Neural progenitor cell (in vitro differentiated cells): ENCODE measurements around the gene GNPAT. TPM values are rescaled to one million over a fixed set of nuclear protein-coding genes. Genes with fewer than 3 reads are reported as not detected.

Source experiments
- DNase-seq: peaks from one replicate; pipeline ENCODE4 v3.0.0-alpha.2; 2016; ENCODE audit warnings: low spot score
- H2AFZ ChIP-seq: fragments of 200-600 bp; sonication (generic); replicated peaks from 2 replicates; pipeline ENCODE4 v1.6.1; 2016; ENCODE audit warnings: antibody characterized with exemption
- H3F3A ChIP-seq: fragments of 200-600 bp; sonication (generic); 2 replicates; pipeline ENCODE4 v1.6.1; 2016; ENCODE audit warnings: antibody characterized with exemption, low read depth
- H3K27ac ChIP-seq: fragments of 200-600 bp; sonication (generic); 2 replicates; pipeline ENCODE4 v1.5.1; 2016; ENCODE audit warnings: mild to moderate bottlenecking
- H3K27me3 ChIP-seq: fragments of 200-600 bp; sonication (generic); 2 replicates; pipeline ENCODE4 v1.6.1; 2016; ENCODE audit warnings: mild to moderate bottlenecking, moderate library complexity
- H3K36me3 ChIP-seq: fragments of 200-600 bp; sonication (generic); 2 replicates; pipeline ENCODE4 v1.5.1; 2016
- H3K4me1 ChIP-seq: fragments of 200-600 bp; sonication (generic); 2 replicates; pipeline ENCODE4 v1.6.1; 2016; ENCODE audit warnings: mixed run types
- H3K4me2 ChIP-seq: fragments of 200-600 bp; sonication (generic); 2 replicates; pipeline ENCODE4 v1.6.1; 2016
- H3K4me3 ChIP-seq: fragments of 200-600 bp; sonication (generic); 2 replicates; pipeline ENCODE4 v1.5.1; 2016
- H3K79me2 ChIP-seq: fragments of 200-600 bp; sonication (generic); 2 replicates; pipeline ENCODE4 v1.6.1; 2016; ENCODE audit warnings: low read depth
- H3K9ac ChIP-seq: fragments of 200-600 bp; sonication (generic); 2 replicates; pipeline ENCODE4 v1.6.1; 2016
- H3K9me3 ChIP-seq: fragments of 200-600 bp; sonication (generic); 2 replicates; pipeline ENCODE4 v1.5.1; 2016; ENCODE audit warnings: low read depth
- H4K20me1 ChIP-seq: fragments of 200-600 bp; sonication (generic); 2 replicates; pipeline ENCODE4 v1.6.1; 2016; ENCODE audit warnings: low read depth
- H3K27ac Mint-ChIP-seq: 3 replicates; pipeline ENCODE4 v1.8.0; 2021; ENCODE audit warnings: mixed read lengths
- H3K27me3 Mint-ChIP-seq: 2 replicates; pipeline ENCODE4 v1.8.0; 2022; ENCODE audit warnings: low read depth, mild to moderate bottlenecking, inconsistent platforms, moderate library complexity, mixed read lengths; ENCODE audit not compliant: insufficient read depth
- H3K36me3 Mint-ChIP-seq: 3 replicates; pipeline ENCODE4 v1.8.0; 2021; ENCODE audit warnings: mixed read lengths
- H3K4me1 Mint-ChIP-seq: 3 replicates; pipeline ENCODE4 v1.8.0; 2021; ENCODE audit warnings: mixed read lengths
- H3K4me3 Mint-ChIP-seq: 3 replicates; pipeline ENCODE4 v1.8.0; 2021; ENCODE audit warnings: mild to moderate bottlenecking, moderate library complexity, mixed read lengths
- H3K9me3 Mint-ChIP-seq: 3 replicates; pipeline ENCODE4 v1.8.0; 2020; ENCODE audit warnings: mixed read lengths
- EZH2 ChIP-seq: fragments of 200-600 bp; sonication (generic); IDR thresholded peaks from 2 replicates; pipeline ENCODE4 v1.6.1; 2017; ENCODE audit warnings: antibody characterized with exemption, mild to moderate bottlenecking, moderate library complexity
- EZH2phosphoT487 ChIP-seq: fragments of 200-600 bp; sonication (generic); IDR thresholded peaks from 2 replicates; pipeline ENCODE4 v1.6.1; 2017; ENCODE audit warnings: antibody characterized with exemption
- total RNA-seq: library from RNA; depleted of rRNA; stranded (reverse); fragments of >200 nt; gene quantifications from 2 replicates; pipeline ENCODE4 v1.2.3, GENCODE V29; 2015; ENCODE audit warnings: low replicate concordance
- TF ChIP-seq, protein P1 (sequence below): fragments of 200-600 bp; sonication (generic); IDR thresholded peaks from 2 replicates; pipeline ENCODE4 v1.5.1; 2017; ENCODE audit warnings: antibody characterized with exemption, mild to moderate bottlenecking

GNPAT gene
- total RNA-seq, 1 donor from 2014 or later: 137 TPM

- no peaks in the 10 kb centered on the region for H3K4me1 Mint-ChIP-seq
- H3K36me3 Mint-ChIP-seq: peaks cover 33% of the 10 kb centered on the region
- no peak for DNase-seq
- no peaks in the 10 kb centered on the region for H3K9me3 Mint-ChIP-seq
- Histone ChIP-seq H3K36me3 (peaks cover 10% of the 10 kb centered on the region), H4K20me1 (no peaks in the 10 kb centered on the region), H3K4me1 (no peaks in the 10 kb centered on the region), H3K4me3 (no peak overlapping the region), H3K79me2 (no peaks in the 10 kb centered on the region), H3F3A (no peaks in the 10 kb centered on the region), H3K9me3 (no peaks in the 10 kb centered on the region), H3K27me3 (no peaks in the 10 kb centered on the region), H3K9ac (no peak overlapping the region), H3K27ac (no peak overlapping the region), H3K4me2 (no peak overlapping the region), H2AFZ (no peak overlapping the region)
- no peak for TF ChIP-seq EZH2
- H3K27me3 Mint-ChIP-seq: no peaks in the 10 kb centered on the region
- H3K27ac Mint-ChIP-seq: no peak overlapping the region
- H3K4me3 Mint-ChIP-seq: no peak overlapping the region
Observed at GRCh38 chr1:231272880-231273279, 31.9 kb downstream of the GNPAT start.

- Mint-ChIP-seq H3K4me3 (no peak overlapping the region), H3K27ac (no peak overlapping the region), H3K27me3 (no peaks in the 10 kb centered on the region), H3K36me3 (peaks cover 36% of the 10 kb centered on the region), H3K4me1 (no peaks in the 10 kb centered on the region), H3K9me3 (no peaks in the 10 kb centered on the region)
- Histone ChIP-seq H3K27ac (no peak overlapping the region), H3F3A (no peaks in the 10 kb centered on the region), H3K4me1 (no peaks in the 10 kb centered on the region), H3K4me2 (no peak overlapping the region), H3K9me3 (no peaks in the 10 kb centered on the region), H3K79me2 (no peaks in the 10 kb centered on the region), H4K20me1 (no peaks in the 10 kb centered on the region), H3K9ac (no peak overlapping the region), H3K36me3 (peaks cover 10% of the 10 kb centered on the region), H3K27me3 (no peaks in the 10 kb centered on the region), H3K4me3 (no peak overlapping the region), H2AFZ (no peak overlapping the region)
- no peak for DNase-seq
- TF ChIP-seq EZH2phosphoT487: no peak
- TF ChIP-seq, protein P1, sequence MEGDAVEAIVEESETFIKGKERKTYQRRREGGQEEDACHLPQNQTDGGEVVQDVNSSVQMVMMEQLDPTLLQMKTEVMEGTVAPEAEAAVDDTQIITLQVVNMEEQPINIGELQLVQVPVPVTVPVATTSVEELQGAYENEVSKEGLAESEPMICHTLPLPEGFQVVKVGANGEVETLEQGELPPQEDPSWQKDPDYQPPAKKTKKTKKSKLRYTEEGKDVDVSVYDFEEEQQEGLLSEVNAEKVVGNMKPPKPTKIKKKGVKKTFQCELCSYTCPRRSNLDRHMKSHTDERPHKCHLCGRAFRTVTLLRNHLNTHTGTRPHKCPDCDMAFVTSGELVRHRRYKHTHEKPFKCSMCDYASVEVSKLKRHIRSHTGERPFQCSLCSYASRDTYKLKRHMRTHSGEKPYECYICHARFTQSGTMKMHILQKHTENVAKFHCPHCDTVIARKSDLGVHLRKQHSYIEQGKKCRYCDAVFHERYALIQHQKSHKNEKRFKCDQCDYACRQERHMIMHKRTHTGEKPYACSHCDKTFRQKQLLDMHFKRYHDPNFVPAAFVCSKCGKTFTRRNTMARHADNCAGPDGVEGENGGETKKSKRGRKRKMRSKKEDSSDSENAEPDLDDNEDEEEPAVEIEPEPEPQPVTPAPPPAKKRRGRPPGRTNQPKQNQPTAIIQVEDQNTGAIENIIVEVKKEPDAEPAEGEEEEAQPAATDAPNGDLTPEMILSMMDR: no peak
- TF ChIP-seq EZH2: no peak
Observed at GRCh38 chr1:231274119-231274825, 33.3 kb downstream of the GNPAT start.

DNA sequence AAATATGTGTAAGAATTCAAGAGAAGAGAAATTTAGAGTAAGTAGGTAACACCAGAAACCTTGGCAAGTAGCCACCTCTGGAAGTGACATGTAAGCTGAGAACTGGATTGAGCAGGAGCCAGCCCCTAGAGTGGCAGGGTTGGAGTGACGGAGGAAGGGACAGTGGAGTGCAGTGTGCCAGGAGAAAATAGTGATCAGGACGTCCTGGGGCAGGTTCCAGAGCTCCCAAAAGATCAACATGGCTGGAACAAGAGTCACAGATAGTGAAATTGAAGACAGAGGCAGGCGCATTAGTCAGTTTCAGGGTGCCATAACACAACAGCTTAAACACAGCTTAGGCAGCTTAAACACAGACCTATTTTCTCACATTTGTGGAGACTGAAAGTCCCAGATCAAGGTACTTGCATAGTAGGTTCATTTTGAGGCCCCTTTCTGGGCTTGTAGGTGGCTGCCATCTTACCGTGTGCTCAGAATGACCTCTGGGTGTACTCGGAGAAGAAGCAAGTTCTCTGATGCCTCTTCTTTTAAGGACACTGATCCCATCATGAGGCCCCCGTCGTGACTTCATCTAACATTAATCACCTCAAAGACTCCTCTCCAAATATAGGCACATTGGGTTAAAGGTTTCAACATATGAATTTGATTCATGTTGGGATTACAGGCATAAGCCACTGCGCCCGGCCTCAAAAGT, 37.2 kb downstream of the GNPAT start:
- Histone ChIP-seq H3K27me3 (no peaks in the 10 kb centered on the region), H3K4me1 (no peaks in the 10 kb centered on the region), H3K36me3 (peaks cover 10% of the 10 kb centered on the region), H4K20me1 (no peaks in the 10 kb centered on the region), H3F3A (no peaks in the 10 kb centered on the region), H3K9me3 (no peaks in the 10 kb centered on the region), H3K4me2 (no peak overlapping the region), H3K27ac (no peak overlapping the region), H3K4me3 (no peak overlapping the region), H3K9ac (no peak overlapping the region), H3K79me2 (no peaks in the 10 kb centered on the region), H2AFZ (no peak overlapping the region)
- no peak overlapping the region for H3K4me3 Mint-ChIP-seq
- no peak for DNase-seq
- no peaks in the 10 kb centered on the region for H3K9me3 Mint-ChIP-seq
- peaks cover 23% of the 10 kb centered on the region for H3K36me3 Mint-ChIP-seq
- H3K27me3 Mint-ChIP-seq: no peaks in the 10 kb centered on the region
- TF ChIP-seq, protein P1: no peak
- TF ChIP-seq EZH2 (no peak), EZH2phosphoT487 (no peak)
- no peak overlapping the region for H3K27ac Mint-ChIP-seq
- H3K4me1 Mint-ChIP-seq: no peaks in the 10 kb centered on the region

- Mint-ChIP-seq H3K27me3 (no peaks in the 10 kb centered on the region), H3K9me3 (no peaks in the 10 kb centered on the region), H3K4me1 (no peaks in the 10 kb centered on the region), H3K36me3 (peaks cover 21% of the 10 kb centered on the region), H3K4me3 (no peak overlapping the region), H3K27ac (no peak overlapping the region)
- peaks cover 10% of the 10 kb centered on the region for H3K36me3 ChIP-seq
- no peak overlapping the region for H2AFZ ChIP-seq
- no peaks in the 10 kb centered on the region for H3K4me1 ChIP-seq
- no peak overlapping the region for H3K27ac ChIP-seq
- H3K27me3 ChIP-seq: no peaks in the 10 kb centered on the region
- no peak overlapping the region for H3K4me3 ChIP-seq
- H4K20me1 ChIP-seq: no peaks in the 10 kb centered on the region
- no peaks in the 10 kb centered on the region for H3K79me2 ChIP-seq
- no peaks in the 10 kb centered on the region for H3K9me3 ChIP-seq
- no peak for DNase-seq
- no peaks in the 10 kb centered on the region for H3F3A ChIP-seq
- no peak for TF ChIP-seq EZH2
- TF ChIP-seq, protein P1: no peak
- TF ChIP-seq EZH2phosphoT487: no peak
- H3K9ac ChIP-seq: no peak overlapping the region
- no peak overlapping the region for H3K4me2 ChIP-seq
Observed at GRCh38 chr1:231279081-231279480, 38.1 kb downstream of the GNPAT start.
